Measurements from ENCODE around the gene SUN1. TPM values are rescaled to one million over a fixed set of nuclear protein-coding genes. Genes with fewer than 3 reads are reported as not detected.
A peak's percentile ranks its signal among the peaks of the same experiment; 100 is the strongest.

Gene SUN1
- total and polyA plus RNA-seq, 2 donors from 2014 or later = 40.4 to 168 TPM

GRCh38 chr7:880450-880849, 48.2 kb downstream of the SUN1 start:
- Histone ChIP-seq H3K27me3 (ENCODE audit: control insufficient read depth, insufficient read depth, low read length) (no peaks in the 10 kb centered on the region), H3K36me3 (ENCODE audit: control insufficient read depth in 2 of 3, insufficient read depth in 3 of 3, low read length in 3 of 3) (no peaks in the 10 kb centered on the region), H3K4me3 (ENCODE audit: low read length in 3 of 3) (no peak overlapping the region), H3K27ac (ENCODE audit: low read depth in 2 of 2, low read length in 2 of 2) (no peak overlapping the region), H3K9me3 (ENCODE audit: control insufficient read depth in 2 of 3, insufficient read depth in 1 of 3, low read length in 3 of 3) (no peaks in the 10 kb centered on the region), H3K9ac (ENCODE audit: low read length in 3 of 3) (no peak overlapping the region), H3K4me1 (ENCODE audit: control insufficient read depth in 2 of 3, insufficient read depth in 2 of 3, low read depth in 1 of 3, low read length in 3 of 3) (peaks cover 0 to 35% (median 12%) of the 10 kb centered on the region in 3 donors)
- intact Hi-C loops (cut with DNase I) = no loop called here
- DNase-seq = peak in 1 of 5 donors; percentile 53
- TF ChIP-seq CTCF (IDR thresholded peaks at IDR 0.05; ENCODE audit: borderline replicate concordance, extremely low read depth, insufficient read depth) = no peak
- no peak for FAIRE-seq

GRCh38 chr7:881441-882234, 49.4 kb downstream of the SUN1 start:
- peak in 1 of 5 donors; percentile 9 for DNase-seq
- Histone ChIP-seq H3K9ac (ENCODE audit: low read length in 3 of 3) (peak overlapping the region in 1 of 3 donors; percentile 26), H3K27me3 (ENCODE audit: control insufficient read depth, insufficient read depth, low read length) (no peaks in the 10 kb centered on the region), H3K9me3 (ENCODE audit: control insufficient read depth in 2 of 3, insufficient read depth in 1 of 3, low read length in 3 of 3) (no peaks in the 10 kb centered on the region), H3K4me3 (ENCODE audit: low read length in 3 of 3) (no peak overlapping the region), H3K36me3 (ENCODE audit: control insufficient read depth in 2 of 3, insufficient read depth in 3 of 3, low read length in 3 of 3) (peaks cover 0 to 6% (median 2%) of the 10 kb centered on the region in 3 donors), H3K27ac (ENCODE audit: low read depth in 2 of 2, low read length in 2 of 2) (peak overlapping the region; percentile 11 to 60), H3K4me1 (ENCODE audit: control insufficient read depth in 2 of 3, insufficient read depth in 2 of 3, low read depth in 1 of 3, low read length in 3 of 3) (peaks cover 0 to 34% (median 12%) of the 10 kb centered on the region in 3 donors)
- intact Hi-C loops (cut with DNase I) = no loop called here
- TF ChIP-seq CTCF (IDR thresholded peaks at IDR 0.05; ENCODE audit: borderline replicate concordance, extremely low read depth, insufficient read depth) = no peak
- FAIRE-seq = no peak

GRCh38 chr7:882336-883035, 50.2 kb downstream of the SUN1 start:
- Histone ChIP-seq H3K27me3 (ENCODE audit: control insufficient read depth, insufficient read depth, low read length) (no peaks in the 10 kb centered on the region), H3K36me3 (ENCODE audit: control insufficient read depth in 2 of 3, insufficient read depth in 3 of 3, low read length in 3 of 3) (peaks cover 0 to 13% (median 2%) of the 10 kb centered on the region in 3 donors), H3K27ac (ENCODE audit: low read depth in 2 of 2, low read length in 2 of 2) (peak overlapping the region; percentile 23 to 60), H3K4me3 (ENCODE audit: low read length in 3 of 3) (no peak overlapping the region), H3K9ac (ENCODE audit: low read length in 3 of 3) (peak overlapping the region in 1 of 3 donors; percentile 26), H3K4me1 (ENCODE audit: control insufficient read depth in 2 of 3, insufficient read depth in 2 of 3, low read depth in 1 of 3, low read length in 3 of 3) (peaks cover 0 to 37% (median 12%) of the 10 kb centered on the region in 3 donors), H3K9me3 (ENCODE audit: control insufficient read depth in 2 of 3, insufficient read depth in 1 of 3, low read length in 3 of 3) (no peaks in the 10 kb centered on the region)
- no peak for TF ChIP-seq CTCF (IDR thresholded peaks at IDR 0.05; ENCODE audit: borderline replicate concordance, extremely low read depth, insufficient read depth)
- DNase-seq (peak in 1 of 5 donors; percentile 56), FAIRE-seq (no peak)
- intact Hi-C loops (cut with DNase I) = no loop called here

All from kidney (tissue), 14 donors.